Liver (tissue), 9 donors: ENCODE measurements around the gene TMEM217. TPM values are rescaled to one million over a fixed set of nuclear protein-coding genes. Genes with fewer than 3 reads are reported as not detected.

Experiments
- DNase-seq: peaks from one replicate; pipeline ENCODE4 v3.0.0-alpha.2; 2017; ENCODE audit warnings: low spot score
- H3K27ac ChIP-seq, 2 donors: one replicate each; pipeline ENCODE4 v1.7.0; 2013; ENCODE audit warnings: inconsistent platforms in 2 of 2, low read length in 2 of 2, control low read depth in 1 of 2, low read depth in 1 of 2, mild to moderate bottlenecking in 1 of 2
- H3K27me3 ChIP-seq, 4 donors: one replicate each; pipeline versions ENCODE4 v1.6.1 to v1.7.0; 2013; ENCODE audit warnings: low read length in 3 of 4, inconsistent platforms in 1 of 4, mild to moderate bottlenecking in 1 of 4, moderate library complexity in 1 of 4; ENCODE audit not compliant: control insufficient read depth in 4 of 4, insufficient read depth in 4 of 4
- H3K36me3 ChIP-seq, 4 donors: one replicate each; pipeline versions ENCODE4 v1.6.1 to v1.7.0; 2013; ENCODE audit warnings: low read length in 3 of 4, mild to moderate bottlenecking in 3 of 4, low read depth in 1 of 4, moderate library complexity in 1 of 4; ENCODE audit not compliant: control insufficient read depth in 4 of 4, insufficient read depth in 3 of 4
- H3K4me1 ChIP-seq, 4 donors: one replicate each; pipeline versions ENCODE4 v1.6.1 to v1.7.0; 2013; ENCODE audit warnings: low read length in 3 of 4, mild to moderate bottlenecking in 3 of 4, moderate library complexity in 1 of 4; ENCODE audit not compliant: control insufficient read depth in 4 of 4, insufficient read depth in 4 of 4
- H3K4me3 ChIP-seq, 3 donors: one replicate each; pipeline versions ENCODE4 v1.6.1 to v1.7.0; 2013; ENCODE audit warnings: low read length in 3 of 3, control low read depth in 1 of 3, low read depth in 1 of 3, mild to moderate bottlenecking in 1 of 3
- H3K9ac ChIP-seq, 2 donors: one replicate each; pipeline ENCODE4 v1.7.0; 2013; ENCODE audit warnings: low read length in 2 of 2, mild to moderate bottlenecking in 2 of 2, moderate library complexity in 2 of 2, control low read depth in 1 of 2, low read depth in 1 of 2
- H3K9me3 ChIP-seq, 4 donors: one replicate each; pipeline versions ENCODE4 v1.6.1 to v1.7.0; 2013; ENCODE audit warnings: low read length in 3 of 4; ENCODE audit not compliant: control insufficient read depth in 4 of 4
- EGR1 ChIP-seq, 2 donors: IDR thresholded peaks; 2 replicates each; pipeline ENCODE4 v1.6.1; 2016 to 2018; ENCODE audit warnings: antibody characterized with exemption in 2 of 2, low read depth in 2 of 2
- FOXA1 ChIP-seq: IDR thresholded peaks from 2 replicates; pipeline ENCODE4 v1.6.1; 2016; ENCODE audit warnings: antibody characterized with exemption
- FOXA2 ChIP-seq: IDR thresholded peaks from 2 replicates; pipeline ENCODE4 v1.6.1; 2016; ENCODE audit warnings: antibody characterized with exemption
- GABPA ChIP-seq, 2 donors: IDR thresholded peaks in 1 of 2; conservative IDR thresholded peaks in 1 of 2; 2 replicates each; pipeline ENCODE4 v1.6.1; 2016; ENCODE audit warnings: antibody characterized with exemption in 2 of 2, mild to moderate bottlenecking in 1 of 2, moderate library complexity in 1 of 2
- HNF4A ChIP-seq, 2 donors: conservative IDR thresholded peaks; 2 replicates each; pipeline ENCODE4 v1.6.1; 2016; ENCODE audit warnings: antibody characterized with exemption in 2 of 2, mild to moderate bottlenecking in 2 of 2
- HNF4G ChIP-seq: IDR thresholded peaks from 2 replicates; pipeline ENCODE4 v1.6.1; 2016; ENCODE audit warnings: antibody characterized with exemption
- RAD21 ChIP-seq, 2 donors: IDR thresholded peaks; 2 replicates each; pipeline ENCODE4 v1.6.1; 2016; ENCODE audit warnings: antibody characterized with exemption in 2 of 2, mild to moderate bottlenecking in 2 of 2
- RXRA ChIP-seq, 2 donors: IDR thresholded peaks; 2 replicates each; pipeline ENCODE4 v1.6.1; 2017 to 2018; ENCODE audit warnings: antibody characterized with exemption in 2 of 2, mild to moderate bottlenecking in 1 of 2
- SP1 ChIP-seq: IDR thresholded peaks from 2 replicates; pipeline ENCODE4 v1.6.1; 2018; ENCODE audit warnings: antibody characterized with exemption, mild to moderate bottlenecking
- TAF1 ChIP-seq: conservative IDR thresholded peaks from 2 replicates; pipeline ENCODE4 v1.6.1; 2016; ENCODE audit warnings: antibody characterized with exemption, mild to moderate bottlenecking
- YY1 ChIP-seq: IDR thresholded peaks from 2 replicates; pipeline ENCODE4 v1.6.1; 2016; ENCODE audit warnings: antibody characterized with exemption, mild to moderate bottlenecking
- WGBS: extraction: QIAGEN DNeasy Blood & Tissue Kit; methylation state at CpG from one replicate; pipeline ENCODE4 v1.1.7; 2013; 5-methylcytosine and 5-hydroxymethylcytosine counted together
- polyA plus RNA-seq, 2 donors: library from polyadenylated mRNA; stranded (reverse) in 1 of 2; unstranded in 1 of 2; fragments of 200-250 nt in 1 of 2; fragments of >200 nt in 1 of 2; fragmentation: Nextera tagmentation in 1 of 2; extraction: Ambion mirVana in 1 of 2; gene quantifications; one replicate each; pipeline versions ENCODE4 v1.2.1 to v1.2.3, GENCODE V29; 2013 to 2015
- total RNA-seq, 2 donors: library from RNA; depleted of rRNA; stranded (reverse); fragments of >200 nt; gene quantifications; one replicate each; pipeline ENCODE4 v1.2.3, GENCODE V29; 2014
- TF ChIP-seq, protein P1 (sequence below): IDR thresholded peaks from 2 replicates; pipeline ENCODE4 v1.6.1; 2016; ENCODE audit warnings: antibody characterized with exemption, mild to moderate bottlenecking
- TF ChIP-seq, protein P2 (sequence below): fragments of 150-350 bp; IDR thresholded peaks from 2 replicates; pipeline ENCODE4 v1.5.1; 2017; ENCODE audit warnings: improper control_type of control experiment, low read depth, low read length; ENCODE audit not compliant: missing input control
- TF ChIP-seq, protein P3 (sequence below): IDR thresholded peaks from 2 replicates; pipeline ENCODE4 v1.6.1; 2016; ENCODE audit warnings: antibody characterized with exemption
- donor health status: healthy.
- donor health status: healthy.
- donor health status: healthy.
- donor health status: healthy.
- donor health status: healthy.

The TMEM217 gene
- total and polyA plus RNA-seq, 4 donors, result 0.39 to 3.2 (median 0.62) TPM

DNA sequence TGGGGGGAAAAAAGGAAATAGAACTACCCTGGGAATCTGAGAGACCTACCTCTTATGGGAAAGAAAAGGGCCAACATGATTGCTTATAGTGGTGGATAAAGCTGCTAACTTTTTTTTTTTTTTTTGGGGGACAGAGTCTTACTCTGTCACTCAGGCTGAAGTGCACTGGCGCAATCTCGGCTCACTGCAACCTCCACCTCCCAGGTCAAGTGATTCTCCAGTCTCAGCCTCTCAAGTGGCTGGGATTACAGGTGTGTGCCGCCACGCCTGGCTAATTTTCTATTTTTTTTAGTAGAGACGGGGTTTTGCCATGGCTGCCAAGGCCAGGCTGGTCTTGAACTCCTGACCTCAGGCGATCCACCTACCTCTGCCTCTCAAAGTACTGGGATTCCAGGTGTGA is 39.9 kb downstream of the TMEM217 start (continued):
- TF ChIP-seq, protein P1, sequence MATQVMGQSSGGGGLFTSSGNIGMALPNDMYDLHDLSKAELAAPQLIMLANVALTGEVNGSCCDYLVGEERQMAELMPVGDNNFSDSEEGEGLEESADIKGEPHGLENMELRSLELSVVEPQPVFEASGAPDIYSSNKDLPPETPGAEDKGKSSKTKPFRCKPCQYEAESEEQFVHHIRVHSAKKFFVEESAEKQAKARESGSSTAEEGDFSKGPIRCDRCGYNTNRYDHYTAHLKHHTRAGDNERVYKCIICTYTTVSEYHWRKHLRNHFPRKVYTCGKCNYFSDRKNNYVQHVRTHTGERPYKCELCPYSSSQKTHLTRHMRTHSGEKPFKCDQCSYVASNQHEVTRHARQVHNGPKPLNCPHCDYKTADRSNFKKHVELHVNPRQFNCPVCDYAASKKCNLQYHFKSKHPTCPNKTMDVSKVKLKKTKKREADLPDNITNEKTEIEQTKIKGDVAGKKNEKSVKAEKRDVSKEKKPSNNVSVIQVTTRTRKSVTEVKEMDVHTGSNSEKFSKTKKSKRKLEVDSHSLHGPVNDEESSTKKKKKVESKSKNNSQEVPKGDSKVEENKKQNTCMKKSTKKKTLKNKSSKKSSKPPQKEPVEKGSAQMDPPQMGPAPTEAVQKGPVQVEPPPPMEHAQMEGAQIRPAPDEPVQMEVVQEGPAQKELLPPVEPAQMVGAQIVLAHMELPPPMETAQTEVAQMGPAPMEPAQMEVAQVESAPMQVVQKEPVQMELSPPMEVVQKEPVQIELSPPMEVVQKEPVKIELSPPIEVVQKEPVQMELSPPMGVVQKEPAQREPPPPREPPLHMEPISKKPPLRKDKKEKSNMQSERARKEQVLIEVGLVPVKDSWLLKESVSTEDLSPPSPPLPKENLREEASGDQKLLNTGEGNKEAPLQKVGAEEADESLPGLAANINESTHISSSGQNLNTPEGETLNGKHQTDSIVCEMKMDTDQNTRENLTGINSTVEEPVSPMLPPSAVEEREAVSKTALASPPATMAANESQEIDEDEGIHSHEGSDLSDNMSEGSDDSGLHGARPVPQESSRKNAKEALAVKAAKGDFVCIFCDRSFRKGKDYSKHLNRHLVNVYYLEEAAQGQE, result no peak
- TF ChIP-seq YY1, result no peak
- TF ChIP-seq TAF1, result no peak

DNA sequence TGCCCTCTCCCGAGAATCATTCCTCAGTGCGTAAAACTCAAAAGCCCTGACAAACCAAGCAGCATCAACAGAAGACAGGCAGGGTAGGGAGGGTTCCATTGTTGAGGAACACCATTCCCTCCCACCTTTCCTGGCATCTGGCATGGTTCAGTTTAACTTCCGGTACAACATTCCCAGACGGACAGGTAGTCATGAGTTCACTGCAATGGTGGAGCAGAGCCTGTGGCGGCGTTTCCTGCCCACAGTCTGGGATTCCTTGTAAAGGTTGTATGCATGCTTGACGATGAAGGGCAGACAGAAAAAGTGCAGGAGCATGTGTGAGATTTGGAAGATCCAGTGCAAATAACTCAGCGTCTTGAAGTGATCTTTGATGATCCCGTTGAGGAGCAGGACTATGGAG is 45.7 kb downstream of the TMEM217 start:
- Histone ChIP-seq H3K9ac (no peak overlapping the region), H3K27me3 (no peaks in the 10 kb centered on the region), H3K27ac (no peak overlapping the region), H3K9me3 (no peaks in the 10 kb centered on the region), H3K4me3 (no peak overlapping the region), H3K36me3 (no peaks in the 10 kb centered on the region), H3K4me1 (no peaks in the 10 kb centered on the region)
- WGBS, result 89% methylated on average over 9 of the region's 9 CpGs
- TF ChIP-seq EGR1 (IDR thresholded peaks at IDR 0.05; ENCODE audit: low read depth in 2 of 2), result no peak
- TF ChIP-seq FOXA1, result no peak
- no peak for TF ChIP-seq HNF4A (conservative IDR thresholded peaks at IDR 0.05)
- TF ChIP-seq, protein P2, sequence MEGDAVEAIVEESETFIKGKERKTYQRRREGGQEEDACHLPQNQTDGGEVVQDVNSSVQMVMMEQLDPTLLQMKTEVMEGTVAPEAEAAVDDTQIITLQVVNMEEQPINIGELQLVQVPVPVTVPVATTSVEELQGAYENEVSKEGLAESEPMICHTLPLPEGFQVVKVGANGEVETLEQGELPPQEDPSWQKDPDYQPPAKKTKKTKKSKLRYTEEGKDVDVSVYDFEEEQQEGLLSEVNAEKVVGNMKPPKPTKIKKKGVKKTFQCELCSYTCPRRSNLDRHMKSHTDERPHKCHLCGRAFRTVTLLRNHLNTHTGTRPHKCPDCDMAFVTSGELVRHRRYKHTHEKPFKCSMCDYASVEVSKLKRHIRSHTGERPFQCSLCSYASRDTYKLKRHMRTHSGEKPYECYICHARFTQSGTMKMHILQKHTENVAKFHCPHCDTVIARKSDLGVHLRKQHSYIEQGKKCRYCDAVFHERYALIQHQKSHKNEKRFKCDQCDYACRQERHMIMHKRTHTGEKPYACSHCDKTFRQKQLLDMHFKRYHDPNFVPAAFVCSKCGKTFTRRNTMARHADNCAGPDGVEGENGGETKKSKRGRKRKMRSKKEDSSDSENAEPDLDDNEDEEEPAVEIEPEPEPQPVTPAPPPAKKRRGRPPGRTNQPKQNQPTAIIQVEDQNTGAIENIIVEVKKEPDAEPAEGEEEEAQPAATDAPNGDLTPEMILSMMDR, result no peak
- no peak for TF ChIP-seq SP1
- no peak for TF ChIP-seq HNF4G
- TF ChIP-seq GABPA (IDR thresholded peaks at IDR 0.05 in 1 of 2, conservative IDR thresholded peaks at IDR 0.05 in 1 of 2), result no peak
- TF ChIP-seq, protein P3, sequence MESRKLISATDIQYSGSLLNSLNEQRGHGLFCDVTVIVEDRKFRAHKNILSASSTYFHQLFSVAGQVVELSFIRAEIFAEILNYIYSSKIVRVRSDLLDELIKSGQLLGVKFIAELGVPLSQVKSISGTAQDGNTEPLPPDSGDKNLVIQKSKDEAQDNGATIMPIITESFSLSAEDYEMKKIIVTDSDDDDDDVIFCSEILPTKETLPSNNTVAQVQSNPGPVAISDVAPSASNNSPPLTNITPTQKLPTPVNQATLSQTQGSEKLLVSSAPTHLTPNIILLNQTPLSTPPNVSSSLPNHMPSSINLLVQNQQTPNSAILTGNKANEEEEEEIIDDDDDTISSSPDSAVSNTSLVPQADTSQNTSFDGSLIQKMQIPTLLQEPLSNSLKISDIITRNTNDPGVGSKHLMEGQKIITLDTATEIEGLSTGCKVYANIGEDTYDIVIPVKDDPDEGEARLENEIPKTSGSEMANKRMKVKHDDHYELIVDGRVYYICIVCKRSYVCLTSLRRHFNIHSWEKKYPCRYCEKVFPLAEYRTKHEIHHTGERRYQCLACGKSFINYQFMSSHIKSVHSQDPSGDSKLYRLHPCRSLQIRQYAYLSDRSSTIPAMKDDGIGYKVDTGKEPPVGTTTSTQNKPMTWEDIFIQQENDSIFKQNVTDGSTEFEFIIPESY, result no peak
- TF ChIP-seq FOXA2, result no peak
- TF ChIP-seq RAD21 (IDR thresholded peaks at IDR 0.05), result no peak
- TF ChIP-seq, protein P1, result no peak
- TF ChIP-seq RXRA (IDR thresholded peaks at IDR 0.05), result no peak
- TF ChIP-seq TAF1, result no peak
- DNase-seq, result no peak
